Measurements from ENCODE around the gene BEND6.
A peak's percentile ranks its signal among the peaks of the same experiment; 100 is the strongest.

Gene BEND6

DNA sequence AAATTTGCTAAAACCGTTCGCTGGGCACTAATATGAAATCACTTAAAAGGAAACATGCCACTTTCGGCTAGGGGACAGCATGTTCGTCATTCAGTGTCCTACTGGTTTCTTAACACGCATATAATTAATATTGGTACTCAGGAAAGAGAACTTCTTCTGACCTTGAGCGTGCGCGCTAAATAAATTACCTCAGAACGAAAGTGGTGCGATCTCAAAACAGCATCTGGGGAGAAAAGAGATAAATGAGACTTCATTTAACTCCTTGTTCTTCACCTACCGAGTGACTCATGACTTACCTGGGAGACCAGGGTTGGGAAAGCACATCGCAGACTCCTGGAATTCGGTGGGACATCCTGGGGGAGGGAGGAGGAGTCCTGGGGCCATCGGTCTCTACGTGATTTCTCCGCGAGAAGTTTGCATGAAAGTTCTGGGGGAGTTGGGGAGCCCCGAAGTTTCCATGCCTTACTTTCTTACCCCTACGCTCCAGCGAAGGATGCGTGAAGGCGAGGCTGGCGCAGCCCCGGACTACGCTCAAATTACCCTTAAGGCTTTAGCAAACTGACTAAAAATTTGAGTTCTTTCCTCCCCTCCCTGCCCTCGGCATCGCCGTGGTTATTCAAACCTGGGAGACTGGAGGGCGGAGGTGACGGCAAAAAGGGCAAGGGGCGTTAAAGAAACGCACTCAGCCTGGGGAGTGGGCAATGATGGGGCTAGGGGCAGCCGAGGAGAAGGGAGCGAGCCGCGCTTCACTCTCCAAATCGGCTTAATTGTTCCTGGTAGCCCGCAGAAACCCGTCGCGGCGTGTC is 1.1 kb upstream of the BEND6 start:
- TF ChIP-seq, protein P1, sequence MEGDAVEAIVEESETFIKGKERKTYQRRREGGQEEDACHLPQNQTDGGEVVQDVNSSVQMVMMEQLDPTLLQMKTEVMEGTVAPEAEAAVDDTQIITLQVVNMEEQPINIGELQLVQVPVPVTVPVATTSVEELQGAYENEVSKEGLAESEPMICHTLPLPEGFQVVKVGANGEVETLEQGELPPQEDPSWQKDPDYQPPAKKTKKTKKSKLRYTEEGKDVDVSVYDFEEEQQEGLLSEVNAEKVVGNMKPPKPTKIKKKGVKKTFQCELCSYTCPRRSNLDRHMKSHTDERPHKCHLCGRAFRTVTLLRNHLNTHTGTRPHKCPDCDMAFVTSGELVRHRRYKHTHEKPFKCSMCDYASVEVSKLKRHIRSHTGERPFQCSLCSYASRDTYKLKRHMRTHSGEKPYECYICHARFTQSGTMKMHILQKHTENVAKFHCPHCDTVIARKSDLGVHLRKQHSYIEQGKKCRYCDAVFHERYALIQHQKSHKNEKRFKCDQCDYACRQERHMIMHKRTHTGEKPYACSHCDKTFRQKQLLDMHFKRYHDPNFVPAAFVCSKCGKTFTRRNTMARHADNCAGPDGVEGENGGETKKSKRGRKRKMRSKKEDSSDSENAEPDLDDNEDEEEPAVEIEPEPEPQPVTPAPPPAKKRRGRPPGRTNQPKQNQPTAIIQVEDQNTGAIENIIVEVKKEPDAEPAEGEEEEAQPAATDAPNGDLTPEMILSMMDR (IDR thresholded peaks at IDR 0.05; ENCODE audit: borderline replicate concordance, insufficient read depth, low read depth, low read length): no peak

DNA sequence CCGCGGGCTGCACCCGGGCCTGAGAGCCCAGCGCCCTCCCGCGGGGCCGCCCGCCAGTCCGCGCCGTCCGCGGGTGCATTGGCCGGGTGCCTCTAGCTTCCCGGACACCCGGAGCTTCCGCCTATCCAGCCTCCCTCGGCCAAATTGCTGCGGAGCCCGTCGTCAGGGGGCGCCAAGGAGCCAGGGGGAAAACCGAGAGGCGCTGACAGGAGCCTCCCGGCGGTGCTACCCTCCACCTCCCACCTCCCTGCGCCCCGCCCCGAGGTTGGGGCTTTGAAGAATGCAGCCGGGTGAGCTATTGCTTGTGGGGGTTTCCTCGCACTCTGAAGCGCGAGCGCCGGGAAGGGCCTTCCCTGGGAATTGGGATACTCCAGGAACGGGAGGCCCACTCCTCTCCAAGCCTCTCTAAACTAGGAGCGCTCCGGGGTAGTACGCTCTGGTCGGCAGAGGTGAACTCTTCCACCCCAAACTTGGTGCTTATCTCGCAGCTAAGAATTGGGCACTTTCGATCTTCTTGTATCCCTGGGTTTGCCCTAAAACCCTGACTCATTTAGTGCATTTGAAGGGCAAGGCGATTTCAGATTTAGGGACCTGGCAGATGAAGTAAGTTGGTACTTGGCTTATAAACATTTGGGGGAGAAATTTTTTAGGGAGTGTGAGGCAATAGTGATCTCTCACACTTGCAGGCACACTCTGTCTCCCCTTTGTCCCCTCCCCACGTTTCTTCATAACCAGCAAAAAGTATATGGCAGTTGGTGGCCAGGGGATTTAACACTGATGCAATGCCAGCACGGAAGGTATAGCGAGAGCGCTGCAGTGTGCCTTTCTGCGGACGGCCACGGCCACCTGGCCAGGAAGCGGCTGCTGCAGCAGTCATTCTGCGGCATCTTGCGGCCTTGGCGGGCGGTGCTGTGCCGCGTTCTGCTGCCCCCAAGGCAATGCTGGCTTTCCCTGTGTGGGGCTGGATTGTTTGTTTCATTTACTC is 556 bp downstream of the BEND6 start:
- TF ChIP-seq, protein P1 (IDR thresholded peaks at IDR 0.05; ENCODE audit: borderline replicate concordance, insufficient read depth, low read depth, low read length): peak; percentile 88

More for the DNA sequence above, 1.1 kb upstream of the BEND6 start:
- H3K4me3 ChIP-seq (ENCODE audit: low read depth, low read length): peak overlapping the region; percentile 42

DNA sequence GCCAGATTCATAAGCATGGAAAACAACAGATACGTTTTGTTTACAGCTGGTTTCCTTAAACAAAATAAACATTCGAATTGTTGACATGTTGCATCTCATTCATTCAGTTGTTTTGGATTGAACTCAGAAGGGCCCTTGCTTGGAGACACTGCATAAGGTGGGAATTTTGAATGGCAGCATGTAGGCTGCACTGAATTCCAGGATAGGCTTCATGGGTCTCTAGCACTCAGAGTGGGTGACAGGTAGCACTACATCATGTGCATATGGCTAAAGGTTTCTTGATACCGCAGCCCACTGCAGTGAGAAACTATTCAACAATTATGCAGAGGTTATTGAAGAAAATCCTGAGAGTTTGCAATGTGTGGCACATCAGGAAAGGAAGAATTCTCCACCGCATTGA is 1.6 kb downstream of the BEND6 start:
- TF ChIP-seq, protein P1 (IDR thresholded peaks at IDR 0.05; ENCODE audit: borderline replicate concordance, insufficient read depth, low read depth, low read length): no peak
- no peak overlapping the region for H3K4me3 ChIP-seq (ENCODE audit: low read depth, low read length)

More for the DNA sequence above, 556 bp downstream of the BEND6 start:
- peak overlapping the region; percentile 42 for H3K4me3 ChIP-seq (ENCODE audit: low read depth, low read length)

DNA sequence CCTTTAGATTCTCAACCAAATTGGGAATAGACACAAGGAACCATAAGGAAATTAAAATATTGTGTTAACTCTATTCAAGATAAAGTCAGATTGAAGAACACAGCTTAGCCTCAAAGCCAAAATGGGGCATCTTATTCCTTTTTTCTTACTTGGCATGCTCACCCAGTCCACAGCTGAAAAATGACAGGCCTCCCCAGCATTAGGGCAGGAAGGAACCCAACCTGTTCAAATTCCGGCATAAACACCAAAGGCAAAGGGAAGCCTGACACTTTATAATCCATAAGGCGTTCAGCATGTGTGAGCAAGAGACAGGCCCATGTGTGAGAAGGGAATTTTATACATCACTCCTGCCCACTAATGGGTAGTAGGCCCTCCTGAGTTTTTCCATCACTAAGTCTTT is 2.9 kb downstream of the BEND6 start:
- TF ChIP-seq, protein P1 (IDR thresholded peaks at IDR 0.05; ENCODE audit: borderline replicate concordance, insufficient read depth, low read depth, low read length): no peak
- H3K4me3 ChIP-seq (ENCODE audit: low read depth, low read length): no peak overlapping the region

DNA sequence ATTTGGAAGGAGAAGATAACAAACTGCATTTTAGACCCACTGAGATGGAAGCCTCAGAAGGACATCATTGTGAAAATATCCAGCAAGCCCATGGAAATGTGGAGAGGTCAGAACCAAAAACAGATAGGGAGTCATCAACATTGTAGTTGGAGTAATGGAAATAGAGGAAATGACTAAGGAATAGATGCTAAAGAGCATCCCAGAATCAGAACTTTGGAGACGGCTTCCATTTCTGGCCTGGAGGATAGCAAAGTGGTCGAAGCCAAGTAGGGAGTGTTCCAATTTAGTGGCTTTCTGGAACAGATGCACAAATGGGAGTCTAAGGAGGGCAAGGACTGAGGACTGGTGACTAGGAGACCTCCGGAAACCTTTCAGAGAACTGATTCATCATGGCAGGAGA is 3.6 kb downstream of the BEND6 start:
- no peak overlapping the region for H3K4me3 ChIP-seq (ENCODE audit: low read depth, low read length)
- TF ChIP-seq, protein P1 (IDR thresholded peaks at IDR 0.05; ENCODE audit: borderline replicate concordance, insufficient read depth, low read depth, low read length): no peak

DNA sequence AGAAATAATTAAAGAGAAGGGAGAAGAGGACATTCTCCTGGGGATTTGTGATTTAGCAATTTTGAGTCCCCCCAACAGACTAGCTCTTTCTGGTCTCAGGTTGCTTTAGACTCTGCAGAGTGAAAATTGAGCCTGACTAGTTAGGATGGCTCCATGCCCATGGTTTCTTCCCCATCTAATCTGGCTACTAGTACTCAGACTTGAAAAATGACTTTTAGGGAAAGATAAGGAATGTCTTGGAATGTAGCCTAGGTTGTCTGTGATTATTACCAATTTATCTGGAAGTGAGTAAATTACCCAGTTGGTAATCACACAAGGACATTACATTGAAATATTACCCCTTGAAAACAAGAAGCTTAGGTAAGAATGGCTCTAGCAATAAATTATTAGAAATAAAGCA is 4.2 kb downstream of the BEND6 start:
- TF ChIP-seq, protein P1 (IDR thresholded peaks at IDR 0.05; ENCODE audit: borderline replicate concordance, insufficient read depth, low read depth, low read length): no peak

More for the DNA sequence above, 4.2 kb downstream of the BEND6 start:
- no peak overlapping the region for H3K4me3 ChIP-seq (ENCODE audit: low read depth, low read length)
